Measurements from ENCODE around the gene ANG.

ANG gene

GRCh38 chr14:20732477-20732876, 43.9 kb downstream of the ANG start:
- no peak overlapping the region for H2BK5ac ChIP-seq (ENCODE audit: low read depth, low read length, poor library complexity, severe bottlenecking)
- no peaks in the 10 kb centered on the region for H3K9me3 ChIP-seq (ENCODE audit: control insufficient read depth, low read length)
- no peak overlapping the region for H3K14ac ChIP-seq (ENCODE audit: low read length in 2 of 2)
- no peaks in the 10 kb centered on the region for H3K4me1 ChIP-seq (ENCODE audit: control insufficient read depth, insufficient read depth, low read depth, low read length)
- H2BK120ac ChIP-seq (ENCODE audit: low read depth, low read length), result no peak overlapping the region
- no peak overlapping the region for H3K4me3 ChIP-seq (ENCODE audit: insufficient read depth in 1 of 2, low read depth in 1 of 2, low read length in 2 of 2)
- no peak for DNase-seq
- no peak overlapping the region for H3K4ac ChIP-seq (ENCODE audit: low read depth in 1 of 2, low read length in 2 of 2)
- WGBS, result 74% methylated on average over 5 of the region's 5 CpGs
- peaks cover 3 to 20% of the 10 kb centered on the region in 2 experiments for H3K27me3 ChIP-seq (ENCODE audit: control insufficient read depth in 1 of 2, insufficient read depth in 1 of 2, low read length in 2 of 2)
- no peak overlapping the region for H3K27ac ChIP-seq (ENCODE audit: low read length, poor library complexity, severe bottlenecking)
- no peak overlapping the region for H3K9ac ChIP-seq (ENCODE audit: low read length)
- H3K18ac ChIP-seq (ENCODE audit: low read depth in 1 of 2, low read length in 2 of 2), result no peak overlapping the region
- H2AFZ ChIP-seq (ENCODE audit: low read depth, low read length), result no peak overlapping the region
- no peak overlapping the region for H3K4me2 ChIP-seq (ENCODE audit: low read length, poor library complexity, severe bottlenecking)
- no peaks in the 10 kb centered on the region for H3K36me3 ChIP-seq (ENCODE audit: control insufficient read depth in 1 of 2, insufficient read depth in 2 of 2, low read depth in 1 of 2, low read length in 2 of 2)
- no peak overlapping the region for H2AK5ac ChIP-seq (ENCODE audit: low read length, severe bottlenecking)
- no peak overlapping the region for H3K23ac ChIP-seq (ENCODE audit: low read length in 2 of 2)
- H2BK12ac ChIP-seq (ENCODE audit: low read length in 2 of 2), result no peak overlapping the region
- no peak overlapping the region for H2BK15ac ChIP-seq (ENCODE audit: low read depth, poor library complexity, severe bottlenecking)
- no peaks in the 10 kb centered on the region for H3K79me1 ChIP-seq (replicated peaks; ENCODE audit: low read length, poor library complexity, severe bottlenecking)
- no peak overlapping the region for H4K91ac ChIP-seq (ENCODE audit: low read length)
- H4K8ac ChIP-seq (ENCODE audit: low read length), result no peak overlapping the region

GRCh38 chr14:20732979-20733635, 44.5 kb downstream of the ANG start:
- Histone ChIP-seq H2BK5ac (ENCODE audit: low read depth, low read length, poor library complexity, severe bottlenecking) (no peak overlapping the region), H2AFZ (ENCODE audit: low read depth, low read length) (no peak overlapping the region), H3K27ac (ENCODE audit: low read length, poor library complexity, severe bottlenecking) (no peak overlapping the region), H2AK5ac (ENCODE audit: low read length, severe bottlenecking) (no peak overlapping the region), H4K8ac (ENCODE audit: low read length) (no peak overlapping the region), H2BK15ac (ENCODE audit: low read depth, poor library complexity, severe bottlenecking) (no peak overlapping the region), H3K18ac (ENCODE audit: low read depth in 1 of 2, low read length in 2 of 2) (no peak overlapping the region), H3K4me2 (ENCODE audit: low read length, poor library complexity, severe bottlenecking) (no peak overlapping the region), H3K4me3 (ENCODE audit: insufficient read depth in 1 of 2, low read depth in 1 of 2, low read length in 2 of 2) (no peak overlapping the region), H3K9me3 (ENCODE audit: control insufficient read depth, low read length) (no peaks in the 10 kb centered on the region), H3K4me1 (ENCODE audit: control insufficient read depth, insufficient read depth, low read depth, low read length) (no peaks in the 10 kb centered on the region), H3K79me1 (replicated peaks; ENCODE audit: low read length, poor library complexity, severe bottlenecking) (no peaks in the 10 kb centered on the region), H3K23ac (ENCODE audit: low read length in 2 of 2) (no peak overlapping the region), H4K91ac (ENCODE audit: low read length) (no peak overlapping the region), H3K4ac (ENCODE audit: low read depth in 1 of 2, low read length in 2 of 2) (no peak overlapping the region), H2BK12ac (ENCODE audit: low read length in 2 of 2) (no peak overlapping the region), H3K27me3 (ENCODE audit: control insufficient read depth in 1 of 2, insufficient read depth in 1 of 2, low read length in 2 of 2) (peaks cover 0 to 14% of the 10 kb centered on the region in 2 experiments), H3K9ac (ENCODE audit: low read length) (no peak overlapping the region), H3K36me3 (ENCODE audit: control insufficient read depth in 1 of 2, insufficient read depth in 2 of 2, low read depth in 1 of 2, low read length in 2 of 2) (no peaks in the 10 kb centered on the region), H3K14ac (ENCODE audit: low read length in 2 of 2) (no peak overlapping the region), H2BK120ac (ENCODE audit: low read depth, low read length) (no peak overlapping the region)
- no peak for DNase-seq
- WGBS, result 61% methylated on average over 6 of the region's 6 CpGs

GRCh38 chr14:20733684-20734429, 45.3 kb downstream of the ANG start:
- Histone ChIP-seq H3K27me3 (ENCODE audit: control insufficient read depth in 1 of 2, insufficient read depth in 1 of 2, low read length in 2 of 2) (peaks cover 0 to 15% of the 10 kb centered on the region in 2 experiments), H4K8ac (ENCODE audit: low read length) (no peak overlapping the region), H3K9me3 (ENCODE audit: control insufficient read depth, low read length) (no peaks in the 10 kb centered on the region), H3K14ac (ENCODE audit: low read length in 2 of 2) (no peak overlapping the region), H3K4me1 (ENCODE audit: control insufficient read depth, insufficient read depth, low read depth, low read length) (no peaks in the 10 kb centered on the region), H3K79me1 (replicated peaks; ENCODE audit: low read length, poor library complexity, severe bottlenecking) (no peaks in the 10 kb centered on the region), H3K36me3 (ENCODE audit: control insufficient read depth in 1 of 2, insufficient read depth in 2 of 2, low read depth in 1 of 2, low read length in 2 of 2) (no peaks in the 10 kb centered on the region), H2BK12ac (ENCODE audit: low read length in 2 of 2) (no peak overlapping the region), H3K23ac (ENCODE audit: low read length in 2 of 2) (no peak overlapping the region), H4K91ac (ENCODE audit: low read length) (no peak overlapping the region), H3K4ac (ENCODE audit: low read depth in 1 of 2, low read length in 2 of 2) (no peak overlapping the region), H2BK120ac (ENCODE audit: low read depth, low read length) (no peak overlapping the region), H2AFZ (ENCODE audit: low read depth, low read length) (no peak overlapping the region), H3K4me3 (ENCODE audit: insufficient read depth in 1 of 2, low read depth in 1 of 2, low read length in 2 of 2) (no peak overlapping the region), H3K9ac (ENCODE audit: low read length) (no peak overlapping the region), H2AK5ac (ENCODE audit: low read length, severe bottlenecking) (no peak overlapping the region), H3K4me2 (ENCODE audit: low read length, poor library complexity, severe bottlenecking) (no peak overlapping the region), H3K27ac (ENCODE audit: low read length, poor library complexity, severe bottlenecking) (no peak overlapping the region), H3K18ac (ENCODE audit: low read depth in 1 of 2, low read length in 2 of 2) (no peak overlapping the region), H2BK5ac (ENCODE audit: low read depth, low read length, poor library complexity, severe bottlenecking) (no peak overlapping the region), H2BK15ac (ENCODE audit: low read depth, poor library complexity, severe bottlenecking) (no peak overlapping the region)
- DNase-seq, result no peak
- 35% methylated on average over 3 of the region's 6 CpGs for WGBS

- H4K91ac ChIP-seq (ENCODE audit: low read length), result no peak overlapping the region
- no peak overlapping the region for H3K23ac ChIP-seq (ENCODE audit: low read length in 2 of 2)
- H3K4me1 ChIP-seq (ENCODE audit: control insufficient read depth, insufficient read depth, low read depth, low read length), result no peaks in the 10 kb centered on the region
- H2BK15ac ChIP-seq (ENCODE audit: low read depth, poor library complexity, severe bottlenecking), result no peak overlapping the region
- 56% methylated on average over 4 of the region's 4 CpGs for WGBS
- H2AK5ac ChIP-seq (ENCODE audit: low read length, severe bottlenecking), result no peak overlapping the region
- no peaks in the 10 kb centered on the region for H3K79me1 ChIP-seq (replicated peaks; ENCODE audit: low read length, poor library complexity, severe bottlenecking)
- H3K9ac ChIP-seq (ENCODE audit: low read length), result no peak overlapping the region
- H2BK120ac ChIP-seq (ENCODE audit: low read depth, low read length), result no peak overlapping the region
- H3K9me3 ChIP-seq (ENCODE audit: control insufficient read depth, low read length), result no peaks in the 10 kb centered on the region
- H2AFZ ChIP-seq (ENCODE audit: low read depth, low read length), result no peak overlapping the region
- no peak overlapping the region for H3K4ac ChIP-seq (ENCODE audit: low read depth in 1 of 2, low read length in 2 of 2)
- peaks cover 0 to 19% of the 10 kb centered on the region in 2 experiments for H3K27me3 ChIP-seq (ENCODE audit: control insufficient read depth in 1 of 2, insufficient read depth in 1 of 2, low read length in 2 of 2)
- no peak for DNase-seq
- H3K36me3 ChIP-seq (ENCODE audit: control insufficient read depth in 1 of 2, insufficient read depth in 2 of 2, low read depth in 1 of 2, low read length in 2 of 2), result no peaks in the 10 kb centered on the region
- H3K14ac ChIP-seq (ENCODE audit: low read length in 2 of 2), result no peak overlapping the region
- H3K4me2 ChIP-seq (ENCODE audit: low read length, poor library complexity, severe bottlenecking), result no peak overlapping the region
- no peak overlapping the region for H2BK12ac ChIP-seq (ENCODE audit: low read length in 2 of 2)
- no peak overlapping the region for H4K8ac ChIP-seq (ENCODE audit: low read length)
- H3K27ac ChIP-seq (ENCODE audit: low read length, poor library complexity, severe bottlenecking), result no peak overlapping the region
- H3K4me3 ChIP-seq (ENCODE audit: insufficient read depth in 1 of 2, low read depth in 1 of 2, low read length in 2 of 2), result no peak overlapping the region
- no peak overlapping the region for H3K18ac ChIP-seq (ENCODE audit: low read depth in 1 of 2, low read length in 2 of 2)
- no peak overlapping the region for H2BK5ac ChIP-seq (ENCODE audit: low read depth, low read length, poor library complexity, severe bottlenecking)
These were observed 45.9 kb downstream of the ANG start for GRCh38 chr14:20734430-20734806.
